ENCODE measurements around the gene TIMMDC1. TPM values are rescaled to one million over a fixed set of nuclear protein-coding genes. Genes with fewer than 3 reads are reported as not detected.

Gene TIMMDC1
- total and polyA plus RNA-seq, 10 of the 15 experiments (the other 5 are each of a cell fraction or from before 2014, with no cell fraction given) = 55.9 to 146 (median 72.1) TPM

DNA sequence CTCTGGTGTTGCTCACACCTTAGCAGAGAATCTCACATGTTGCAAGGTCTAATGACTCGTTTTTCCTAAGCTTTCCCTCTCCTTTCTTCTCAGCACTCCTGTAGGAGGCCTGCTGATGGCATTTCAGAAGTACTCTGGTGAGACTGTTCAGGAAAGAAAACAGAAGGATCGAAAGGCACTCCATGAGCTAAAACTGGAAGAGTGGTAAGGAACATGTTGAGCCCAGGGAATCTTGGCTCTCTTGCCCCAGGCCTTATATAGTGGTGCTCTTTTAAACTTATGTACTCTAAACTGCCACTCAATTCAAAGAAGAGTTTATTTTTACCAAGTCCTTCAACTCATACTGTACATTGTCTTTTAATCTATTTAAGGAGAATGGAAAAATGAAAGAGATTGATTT, 18.8 kb downstream of the TIMMDC1 start:
- DNase-seq (ENCODE audit: low read depth, low spot score) (no peak), ATAC-seq (no peak), FAIRE-seq (no peak)
- H3K9ac ChIP-seq (ENCODE audit: control insufficient read depth, insufficient read depth, low read length) = no peak overlapping the region
- intact Hi-C loops (cut with micrococcal nuclease; ENCODE audit: unreplicated experiment) = no loop called here
- H4K20me1 ChIP-seq (ENCODE audit: control insufficient read depth, insufficient read depth) = no peaks in the 10 kb centered on the region
- SMC1A ChIA-PET (ENCODE audit: uncharacterized antibody, unreplicated experiment) = interaction anchor here (1.2 to 1.4 kb wide), 2 partner anchors 9 to 164 kb away, joined by 4 read pairs; no protein-coding TSS in a partner anchor
- no TSS peak for BruUV-seq (replicated peaks)
- H3K4me3 ChIP-seq = no peak overlapping the region
- H3K9me3 ChIP-seq (replicated peaks; ENCODE audit: control insufficient read depth, insufficient read depth, low read length) = no peaks in the 10 kb centered on the region; the same call in 2 of the 3 replicates
- H3K4me2 ChIP-seq (ENCODE audit: control insufficient read depth, insufficient read depth) = no peak overlapping the region
- POLR2A ChIA-PET = interaction anchor here (3.7 kb wide), 1 partner anchor 9 kb away, joined by 19 read pairs; no protein-coding TSS in a partner anchor
- WGBS (ENCODE audit: insufficient coverage, insufficient replicate concordance, low lambda C conversion rate, missing lambda C conversion rate) = 50% methylated on average over 2 of the region's 2 CpGs
- peaks cover 2 to 31% of the 10 kb centered on the region in 2 experiments for H3K36me3 ChIP-seq (ENCODE audit: control insufficient read depth in 2 of 2, insufficient read depth in 2 of 2, low read length in 1 of 2)
- no peak overlapping the region for H2AFZ ChIP-seq (ENCODE audit: control insufficient read depth, low read depth, low read length)
- no peaks in the 10 kb centered on the region for H3K27me3 ChIP-seq (replicated peaks in 1 of 2; ENCODE audit: control insufficient read depth in 2 of 2, insufficient read depth in 2 of 2, low read length in 1 of 2)
- H3K27ac ChIP-seq (ENCODE audit: control insufficient read depth, insufficient read depth) = no peak overlapping the region
- CTCF ChIA-PET = no interaction called here
- in situ Hi-C loops (cut with MboI) = no loop called here
- TF ChIP-seq ESRRA (IDR thresholded peaks at IDR 0.05; ENCODE audit: low read length) (no peak), RFX5 (IDR thresholded peaks at IDR 0.05; ENCODE audit: low read depth, low read length) (no peak), DPF2 (IDR thresholded peaks at IDR 0.05) (no peak), SIN3A (IDR thresholded peaks at IDR 0.05; ENCODE audit: low read depth, low read length) (no peak), SMAD1 (IDR thresholded peaks at IDR 0.05; ENCODE audit: low read depth, partially characterized antibody) (no peak), CEBPB (IDR thresholded peaks at IDR 0.05; ENCODE audit: borderline replicate concordance in 1 of 2, low read depth in 2 of 2, low read length in 2 of 2) (no peak), NRF1 (conservative IDR thresholded peaks at IDR 0.05; ENCODE audit: low read depth, low read length) (no peak), BCL11A (IDR thresholded peaks at IDR 0.05; ENCODE audit: low read depth, low read length) (no peak)
- TF ChIP-seq, protein P1, sequence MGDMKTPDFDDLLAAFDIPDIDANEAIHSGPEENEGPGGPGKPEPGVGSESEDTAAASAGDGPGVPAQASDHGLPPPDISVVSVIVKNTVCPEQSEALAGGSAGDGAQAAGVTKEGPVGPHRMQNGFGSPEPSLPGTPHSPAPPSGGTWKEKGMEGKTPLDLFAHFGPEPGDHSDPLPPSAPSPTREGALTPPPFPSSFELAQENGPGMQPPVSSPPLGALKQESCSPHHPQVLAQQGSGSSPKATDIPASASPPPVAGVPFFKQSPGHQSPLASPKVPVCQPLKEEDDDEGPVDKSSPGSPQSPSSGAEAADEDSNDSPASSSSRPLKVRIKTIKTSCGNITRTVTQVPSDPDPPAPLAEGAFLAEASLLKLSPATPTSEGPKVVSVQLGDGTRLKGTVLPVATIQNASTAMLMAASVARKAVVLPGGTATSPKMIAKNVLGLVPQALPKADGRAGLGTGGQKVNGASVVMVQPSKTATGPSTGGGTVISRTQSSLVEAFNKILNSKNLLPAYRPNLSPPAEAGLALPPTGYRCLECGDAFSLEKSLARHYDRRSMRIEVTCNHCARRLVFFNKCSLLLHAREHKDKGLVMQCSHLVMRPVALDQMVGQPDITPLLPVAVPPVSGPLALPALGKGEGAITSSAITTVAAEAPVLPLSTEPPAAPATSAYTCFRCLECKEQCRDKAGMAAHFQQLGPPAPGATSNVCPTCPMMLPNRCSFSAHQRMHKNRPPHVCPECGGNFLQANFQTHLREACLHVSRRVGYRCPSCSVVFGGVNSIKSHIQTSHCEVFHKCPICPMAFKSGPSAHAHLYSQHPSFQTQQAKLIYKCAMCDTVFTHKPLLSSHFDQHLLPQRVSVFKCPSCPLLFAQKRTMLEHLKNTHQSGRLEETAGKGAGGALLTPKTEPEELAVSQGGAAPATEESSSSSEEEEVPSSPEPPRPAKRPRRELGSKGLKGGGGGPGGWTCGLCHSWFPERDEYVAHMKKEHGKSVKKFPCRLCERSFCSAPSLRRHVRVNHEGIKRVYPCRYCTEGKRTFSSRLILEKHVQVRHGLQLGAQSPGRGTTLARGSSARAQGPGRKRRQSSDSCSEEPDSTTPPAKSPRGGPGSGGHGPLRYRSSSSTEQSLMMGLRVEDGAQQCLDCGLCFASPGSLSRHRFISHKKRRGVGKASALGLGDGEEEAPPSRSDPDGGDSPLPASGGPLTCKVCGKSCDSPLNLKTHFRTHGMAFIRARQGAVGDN (IDR thresholded peaks at IDR 0.05) = no peak
- TF ChIP-seq, protein P2, sequence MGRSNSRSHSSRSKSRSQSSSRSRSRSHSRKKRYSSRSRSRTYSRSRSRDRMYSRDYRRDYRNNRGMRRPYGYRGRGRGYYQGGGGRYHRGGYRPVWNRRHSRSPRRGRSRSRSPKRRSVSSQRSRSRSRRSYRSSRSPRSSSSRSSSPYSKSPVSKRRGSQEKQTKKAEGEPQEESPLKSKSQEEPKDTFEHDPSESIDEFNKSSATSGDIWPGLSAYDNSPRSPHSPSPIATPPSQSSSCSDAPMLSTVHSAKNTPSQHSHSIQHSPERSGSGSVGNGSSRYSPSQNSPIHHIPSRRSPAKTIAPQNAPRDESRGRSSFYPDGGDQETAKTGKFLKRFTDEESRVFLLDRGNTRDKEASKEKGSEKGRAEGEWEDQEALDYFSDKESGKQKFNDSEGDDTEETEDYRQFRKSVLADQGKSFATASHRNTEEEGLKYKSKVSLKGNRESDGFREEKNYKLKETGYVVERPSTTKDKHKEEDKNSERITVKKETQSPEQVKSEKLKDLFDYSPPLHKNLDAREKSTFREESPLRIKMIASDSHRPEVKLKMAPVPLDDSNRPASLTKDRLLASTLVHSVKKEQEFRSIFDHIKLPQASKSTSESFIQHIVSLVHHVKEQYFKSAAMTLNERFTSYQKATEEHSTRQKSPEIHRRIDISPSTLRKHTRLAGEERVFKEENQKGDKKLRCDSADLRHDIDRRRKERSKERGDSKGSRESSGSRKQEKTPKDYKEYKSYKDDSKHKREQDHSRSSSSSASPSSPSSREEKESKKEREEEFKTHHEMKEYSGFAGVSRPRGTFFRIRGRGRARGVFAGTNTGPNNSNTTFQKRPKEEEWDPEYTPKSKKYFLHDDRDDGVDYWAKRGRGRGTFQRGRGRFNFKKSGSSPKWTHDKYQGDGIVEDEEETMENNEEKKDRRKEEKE (IDR thresholded peaks at IDR 0.05) = no peak
- no peaks in the 10 kb centered on the region for H3K4me1 ChIP-seq (ENCODE audit: control insufficient read depth, insufficient read depth, low read length)
- H3K79me2 ChIP-seq (ENCODE audit: control insufficient read depth, insufficient read depth, low read length) = no peaks in the 10 kb centered on the region
- RAD21 ChIA-PET (ENCODE audit: unreplicated experiment) = no interaction called here

Measured in GM12878 (cell line).